Activated naive CD8-positive, alpha-beta T cell treated with anti-CD3 and anti-CD28 coated beads, Interleukin-2, amount 50 U/mL, for 16 hours (primary cell): ENCODE data around the gene SFPQ.
"Not testable (repeated sequence)": the region's sequence is repeated elsewhere in the genome, so short reads cannot be mapped to it uniquely, and the experiment has no call there.

ENCODE experiments used
- DNase-seq: peaks from one replicate; pipeline ENCODE4 v3.0.0-alpha.2; 2020; ENCODE audit warnings: low read depth, low spot score

SFPQ gene

DNA sequence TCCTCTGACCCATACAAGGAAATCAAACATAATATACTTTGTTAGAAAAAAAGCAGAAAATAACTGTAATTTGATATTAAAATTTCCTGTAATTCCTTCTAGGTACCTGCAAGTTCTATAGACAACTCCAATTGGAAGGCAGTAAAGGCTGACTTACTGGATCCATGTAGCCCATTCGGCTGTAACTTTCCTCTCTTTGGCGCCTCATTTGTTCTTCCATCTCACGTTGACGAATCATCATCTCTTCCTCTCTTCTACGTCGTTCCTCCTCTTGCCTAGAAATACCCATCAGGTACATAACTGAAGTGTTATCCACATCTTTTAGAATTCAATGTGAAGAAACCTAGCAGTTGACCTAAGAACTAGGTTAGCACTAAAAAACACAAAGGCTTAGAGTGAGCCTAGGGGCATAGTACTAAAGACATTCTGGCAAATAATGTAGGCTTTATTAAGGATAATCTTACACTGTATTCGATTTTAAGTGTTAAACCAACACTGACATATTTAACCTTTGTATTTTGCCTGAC, 5.1 kb downstream of the SFPQ start:
- DNase-seq: no peak

GRCh38 chr1:35186239-35186638, 6.7 kb downstream of the SFPQ start:
- no peak for DNase-seq

DNA sequence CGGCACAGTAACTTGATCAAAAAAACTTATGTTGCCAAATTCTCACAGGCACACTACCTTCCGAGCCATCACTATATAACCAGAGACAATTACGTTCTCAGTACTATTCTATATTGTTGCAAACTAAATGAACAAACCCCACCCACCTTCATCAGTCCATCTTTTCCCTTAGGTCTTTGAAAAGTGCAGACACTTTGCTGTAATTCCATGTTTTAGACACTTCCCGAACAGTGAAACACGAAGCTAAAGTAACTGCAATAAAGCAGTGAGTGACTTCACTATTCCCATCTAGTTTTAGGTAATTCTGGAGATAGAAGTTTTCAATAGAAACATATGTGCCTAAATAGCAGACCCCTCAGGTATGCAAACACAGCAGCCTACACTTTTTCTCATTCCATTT, 7.7 kb downstream of the SFPQ start:
- no peak for DNase-seq

DNA sequence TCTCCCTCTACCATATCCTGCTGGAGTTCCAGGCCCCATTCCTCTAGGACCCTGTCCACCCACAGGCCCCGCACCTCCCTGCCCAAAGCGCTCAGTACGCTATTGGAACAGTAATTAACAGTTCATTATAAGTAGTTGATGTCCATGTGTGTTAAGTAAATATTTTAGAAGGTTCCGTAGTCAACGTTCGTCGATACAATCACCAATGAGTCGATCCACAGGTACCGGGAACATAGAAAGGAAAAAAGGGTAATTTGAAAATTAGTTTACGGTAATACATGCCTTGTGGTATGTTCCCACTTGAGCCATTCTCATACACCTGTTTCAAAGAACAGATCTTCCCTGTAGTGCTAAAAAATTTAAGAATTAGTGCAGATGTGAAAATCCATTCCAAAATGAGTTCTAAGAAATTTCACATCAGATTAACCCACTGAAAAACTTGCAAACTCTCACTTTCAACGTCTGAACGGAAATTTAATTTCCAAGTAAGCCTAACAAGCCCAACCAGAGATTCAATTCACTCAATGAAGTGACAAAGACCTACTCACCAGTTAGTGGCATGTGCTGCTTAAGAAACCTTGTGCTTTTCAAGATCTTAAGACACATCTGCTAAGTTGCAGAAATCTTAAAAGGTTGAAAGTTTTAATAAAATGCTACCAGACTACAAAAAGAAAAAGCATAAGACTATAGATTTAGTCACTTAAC, 8.3 kb downstream of the SFPQ start:
- no peak for DNase-seq

GRCh38 chr1:35181790-35182455, 11.0 kb downstream of the SFPQ start:
- no peak for DNase-seq

GRCh38 chr1:35180776-35181374, 12.1 kb downstream of the SFPQ start:
- DNase-seq: no peak

DNA sequence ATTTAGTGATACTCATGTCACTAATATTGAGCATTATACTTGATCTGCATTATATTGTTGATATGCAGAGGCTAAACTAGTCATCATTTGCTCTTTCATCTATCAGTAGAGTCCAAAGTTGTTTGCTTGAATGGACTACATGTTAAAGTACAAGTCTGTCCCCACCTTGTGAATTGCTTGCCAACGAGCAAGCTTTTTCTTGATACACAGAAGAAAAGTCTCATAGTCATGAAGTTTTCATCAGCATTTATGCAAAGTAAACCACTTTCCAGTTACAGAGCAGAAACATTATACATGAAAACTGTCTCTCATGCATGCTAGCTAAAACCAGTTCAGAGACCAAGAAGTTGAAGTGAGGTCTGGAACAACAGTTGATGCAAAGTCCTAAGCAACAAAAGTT, 13.0 kb downstream of the SFPQ start:
- DNase-seq: no peak

DNA sequence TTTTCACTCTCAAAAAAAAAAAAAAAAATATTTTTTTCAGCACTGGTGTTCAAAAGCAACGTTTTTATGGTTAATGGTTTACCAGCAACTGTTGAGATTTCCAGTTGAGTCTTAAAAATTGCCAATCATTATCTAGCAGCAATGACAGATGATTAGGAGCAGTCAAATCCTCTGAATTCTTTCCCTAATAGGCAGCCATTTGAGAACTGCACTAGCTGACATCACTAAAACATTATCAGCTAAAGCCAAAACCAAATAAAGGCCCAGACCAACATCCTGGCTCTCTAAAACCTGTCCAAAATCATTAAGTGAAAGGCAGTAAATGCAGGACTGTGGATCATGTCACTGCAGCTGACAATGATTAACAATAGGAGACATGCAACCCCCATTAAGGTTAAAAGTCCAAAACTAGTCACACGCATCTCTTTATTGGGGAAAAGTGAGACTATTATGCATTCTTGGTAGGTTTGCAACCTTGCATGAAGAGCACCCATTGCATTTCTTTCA, 14.0 kb downstream of the SFPQ start:
- no peak for DNase-seq

DNA sequence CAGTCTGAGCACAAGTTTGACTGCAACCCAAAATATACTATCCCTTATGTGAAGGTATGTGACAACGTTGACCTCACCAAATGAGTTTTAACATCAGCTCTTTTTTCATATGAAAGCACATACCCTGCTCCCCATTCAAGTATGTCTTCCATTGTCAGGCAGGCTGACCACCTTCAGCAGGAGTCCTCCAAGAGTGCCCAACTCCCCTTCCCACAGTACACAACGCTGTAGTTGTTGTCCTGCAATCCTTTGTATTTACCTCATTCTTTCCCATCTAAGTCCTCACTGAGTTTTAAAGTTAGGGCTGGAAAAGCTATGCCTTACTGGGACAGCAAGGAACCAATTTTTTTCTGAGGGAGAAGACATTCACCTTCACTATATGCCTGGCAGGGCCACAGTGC, 14.7 kb downstream of the SFPQ start:
- no peak for DNase-seq

DNA sequence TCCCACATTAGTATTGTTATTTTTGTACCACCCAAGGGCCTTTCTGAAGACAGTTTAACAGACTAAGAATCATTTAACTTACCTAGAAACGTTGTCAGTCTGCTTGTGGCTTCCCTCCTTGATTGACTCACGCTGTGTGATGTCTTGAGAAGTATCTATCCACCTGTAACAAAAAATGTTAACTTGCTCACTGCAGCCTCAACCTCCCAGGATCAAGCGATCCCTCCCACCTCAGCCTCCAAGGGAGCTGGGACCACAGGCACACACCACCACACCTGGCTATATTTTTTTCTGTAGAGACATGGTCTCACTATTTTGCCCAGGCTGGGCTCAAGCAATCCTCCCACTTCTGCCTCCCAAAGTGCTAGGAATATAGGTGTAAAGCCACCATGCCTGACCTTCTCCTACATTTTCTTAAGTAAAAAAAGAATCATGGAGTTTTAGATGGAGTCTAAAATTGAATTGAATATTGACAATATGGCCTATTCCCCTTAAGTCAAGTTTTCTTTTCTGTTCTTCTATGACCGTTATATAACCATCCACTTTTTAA, 15.6 kb downstream of the SFPQ start:
- no peak for DNase-seq

GRCh38 chr1:35175602-35176001, 17.3 kb downstream of the SFPQ start:
- no peak for DNase-seq

DNA sequence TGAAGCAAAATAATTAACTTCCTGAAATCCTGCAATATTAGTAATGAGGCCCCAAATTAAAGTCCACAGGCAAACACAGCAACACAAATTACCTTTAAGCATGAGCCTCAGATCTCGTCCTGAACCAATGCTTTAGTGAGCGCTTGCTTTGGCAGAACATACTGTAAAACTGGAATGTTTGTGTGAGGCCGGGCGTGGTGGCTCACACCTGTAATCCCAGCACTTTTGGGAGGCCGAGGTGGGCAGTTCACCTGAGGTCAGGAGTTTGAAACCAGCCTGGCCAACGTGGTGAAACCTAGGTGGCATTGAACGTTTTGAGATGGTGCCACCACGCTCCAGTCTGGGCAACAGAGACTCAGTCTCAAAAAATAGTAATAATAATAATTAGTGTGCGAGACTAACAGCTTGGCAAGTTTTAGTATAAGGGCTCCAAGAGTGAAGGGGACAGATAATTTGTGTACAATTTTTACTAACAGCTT, 17.8 kb downstream of the SFPQ start:
- DNase-seq: no peak

DNA sequence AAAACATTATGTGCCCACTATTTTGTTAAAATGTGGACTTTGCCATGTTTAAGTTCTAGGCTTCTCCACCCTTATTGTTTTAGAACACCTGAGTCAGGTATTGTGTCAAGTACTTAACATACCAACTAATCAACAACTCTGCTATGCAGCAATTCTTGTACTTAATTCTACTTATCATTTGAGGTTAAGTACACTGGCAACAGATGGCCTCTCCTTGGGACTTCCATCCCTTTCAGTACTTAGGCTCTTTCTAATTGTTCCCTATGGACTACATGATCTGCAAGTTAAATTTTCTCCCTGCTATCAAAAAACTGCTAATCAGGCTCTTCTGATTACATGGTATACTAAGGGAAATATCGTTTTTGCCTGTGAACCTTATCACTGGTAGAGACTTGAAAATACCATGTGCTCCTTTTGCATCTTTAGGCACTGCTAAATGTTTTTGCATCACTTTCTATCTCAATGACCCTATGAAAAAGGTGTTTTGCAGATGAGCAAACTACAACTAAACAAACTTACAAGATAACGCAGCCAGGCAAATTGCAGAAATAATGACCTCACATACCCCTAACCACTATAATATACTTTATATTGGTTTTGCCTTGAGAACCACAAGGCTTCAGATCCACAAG, 18.9 kb downstream of the SFPQ start:
- DNase-seq: no peak

DNA sequence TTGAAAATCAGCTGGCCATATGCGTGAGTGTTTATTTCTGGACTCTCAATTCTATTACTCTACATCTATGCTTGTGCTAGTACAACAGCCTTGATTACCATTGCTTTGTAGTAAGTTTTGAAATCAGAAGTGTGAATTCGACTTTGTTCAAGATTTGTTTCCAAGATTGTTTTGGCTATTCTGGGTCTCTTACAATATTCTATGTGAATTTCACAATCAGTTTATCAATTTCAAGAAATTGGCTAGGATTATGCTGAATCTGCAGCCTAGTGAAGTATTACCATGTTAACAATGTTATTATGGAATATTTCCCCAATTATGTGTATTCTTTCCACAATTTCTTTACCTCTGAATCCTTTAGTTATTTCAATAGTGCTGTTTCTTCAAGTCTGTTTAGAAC, 19.5 kb downstream of the SFPQ start:
- no peak for DNase-seq

DNA sequence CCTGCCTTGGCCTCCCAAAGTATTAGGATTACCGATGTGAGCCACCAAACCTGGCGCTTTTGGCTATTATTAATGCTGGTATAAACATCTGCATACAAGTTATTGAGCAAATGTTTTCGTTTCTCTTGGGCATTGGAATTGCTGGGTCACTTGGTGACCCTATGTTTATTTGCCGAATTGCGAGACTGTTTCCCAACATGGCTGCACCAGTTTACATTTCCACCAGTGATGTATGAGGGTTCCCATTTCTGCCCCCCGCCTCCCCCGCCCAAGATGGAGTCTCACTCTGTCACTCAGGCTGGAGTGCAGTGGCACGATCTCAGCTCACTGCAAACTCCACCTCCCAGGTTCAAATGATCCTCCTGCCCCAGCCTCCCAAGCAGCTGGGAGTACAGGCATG, 20.9 kb downstream of the SFPQ start:
- no peak for DNase-seq

DNA sequence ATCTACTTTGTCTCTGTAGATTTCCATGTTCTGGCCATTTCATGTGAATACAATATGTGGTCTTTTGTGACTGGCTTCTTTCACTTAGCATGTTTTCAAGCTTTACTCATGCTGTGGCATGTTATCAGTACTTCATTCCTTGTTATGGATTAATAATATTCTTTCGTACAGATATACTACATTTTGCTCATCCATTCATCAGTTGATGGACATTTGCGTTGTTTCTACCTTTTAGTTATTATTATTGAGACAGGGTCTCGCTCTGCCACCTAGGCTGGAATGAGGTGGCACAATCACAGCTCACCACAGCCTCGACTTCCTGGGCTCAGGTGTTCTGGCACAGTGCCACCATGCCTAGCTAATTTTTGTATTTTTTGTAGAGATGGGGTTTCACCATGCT, 21.4 kb downstream of the SFPQ start:
- DNase-seq: no peak

DNA sequence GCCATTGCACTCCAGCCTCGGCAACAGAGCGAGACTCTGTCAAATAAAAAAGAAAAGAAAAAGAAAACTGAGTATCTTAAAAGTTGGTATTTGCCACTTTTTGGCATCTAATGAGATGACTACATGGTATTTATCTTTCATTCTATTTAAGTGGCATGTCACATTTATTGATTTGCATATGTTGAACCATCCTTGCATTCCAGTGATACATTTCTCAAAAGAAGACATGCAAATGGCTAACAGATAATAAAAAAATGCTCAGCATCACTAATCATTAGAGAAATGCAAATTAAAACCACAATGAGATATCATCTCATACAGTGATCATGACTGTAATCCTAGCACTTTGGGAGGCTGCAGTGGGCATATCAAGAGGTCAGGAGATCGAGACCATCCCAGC, 28.1 kb downstream of the SFPQ start:
- DNase-seq: no peak

DNA sequence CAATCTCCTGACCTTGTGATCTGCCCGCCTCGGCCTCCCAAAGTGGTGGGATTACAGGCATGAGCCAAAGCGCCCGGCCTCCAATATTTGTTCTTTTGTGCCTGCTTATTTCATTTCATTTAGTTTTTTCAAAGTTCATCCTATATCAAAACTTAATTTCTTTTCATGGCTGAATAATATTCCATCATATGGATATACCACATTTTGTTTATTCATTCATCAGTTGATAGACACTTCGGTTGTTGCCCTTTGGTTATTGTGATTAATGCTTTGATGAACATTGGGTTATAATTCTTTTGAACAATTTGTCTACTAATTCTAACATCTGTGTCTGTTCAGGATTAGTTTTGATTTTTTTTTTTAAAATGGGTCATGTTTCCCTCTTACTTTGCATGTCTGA, 41.7 kb downstream of the SFPQ start:
- DNase-seq: no peak

GRCh38 chr1:35145892-35146549, 46.9 kb downstream of the SFPQ start:
- DNase-seq: not testable (repeated sequence)

GRCh38 chr1:35143737-35144508, 49.0 kb downstream of the SFPQ start:
- DNase-seq: no peak
